Measurements from ENCODE around the gene RPL7A. TPM values are rescaled to one million over a fixed set of nuclear protein-coding genes. Genes with fewer than 3 reads are reported as not detected.

The RPL7A gene
- total and polyA plus RNA-seq, 2 of the 13 experiments (the other 11 are each of a cell fraction or from before 2014, with no cell fraction given) = 2,401 to 2,938 TPM

DNA sequence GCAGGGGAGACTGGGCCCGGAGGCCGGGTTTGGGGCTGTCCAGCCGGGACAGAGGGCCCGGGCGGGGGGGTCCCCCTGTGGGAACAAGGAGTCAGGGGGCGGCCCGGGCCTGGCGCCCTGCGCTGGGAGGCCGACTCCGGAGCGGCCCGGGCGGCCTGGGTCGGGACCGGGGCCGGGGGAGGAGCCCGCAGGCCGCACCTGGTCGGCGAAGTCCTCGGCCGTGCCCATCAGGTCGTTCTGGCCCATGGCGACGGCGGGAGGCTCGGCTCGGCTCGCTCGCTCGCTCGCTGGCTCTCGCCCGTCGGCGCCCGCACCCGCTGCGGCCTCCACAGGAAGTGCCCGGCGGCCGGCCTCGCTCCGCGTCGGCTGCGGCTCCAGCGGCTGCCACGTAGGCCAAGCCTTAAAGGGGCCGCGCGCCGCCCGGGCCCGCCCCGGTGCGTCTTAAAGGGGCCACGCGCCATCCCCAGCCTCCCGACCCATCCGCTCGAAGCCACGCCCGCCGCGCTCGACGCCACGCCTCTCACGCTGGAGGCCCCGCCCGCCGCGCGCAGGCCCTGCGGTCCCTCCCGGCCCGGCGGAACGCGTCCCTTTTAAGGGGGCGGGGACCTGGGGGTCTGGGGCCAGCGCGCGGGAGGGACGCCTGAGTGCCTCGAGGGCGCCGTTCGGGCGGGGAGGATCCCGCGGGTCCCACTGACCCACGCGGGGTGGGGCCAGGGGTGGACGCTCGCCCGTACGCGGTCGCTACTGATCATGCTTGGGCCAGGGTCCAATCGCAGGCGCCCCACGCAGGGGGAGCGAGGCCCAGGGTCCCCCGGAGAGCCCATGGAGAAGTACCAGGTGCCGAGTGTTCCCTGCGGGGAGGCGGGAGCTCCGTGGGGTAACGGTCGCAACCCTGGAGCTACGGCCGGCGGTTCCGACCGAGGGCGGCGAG lies 28.0 kb downstream of the RPL7A start, which contains the start of the genes STKLD1 and SURF4:
TSS of gene STKLD1 (plus strand) at position 643 of the 931 bp plus-strand sequence. CDS start at position 751, 108 bp downstream.
TSS of gene SURF4 (minus strand) at position 337 of the 931 bp plus-strand sequence. CDS start at position 246, 91 bp downstream.
- ChIA-PET POLR2A (interaction anchor here (0.9 to 2.0 kb wide), 12 partner anchors 9 to 103 kb away, joined by 3 to 13 read pairs (median 5); partner anchors contain the start of genes CACFD1, MED22, RPL7A and SLC2A6), CTCF (ENCODE audit: low intra/inter-chr PET ratio, low total read pairs) (no interaction called here)
- H3K27me3 ChIP-seq (ENCODE audit: control insufficient read depth in 1 of 2, insufficient read depth in 2 of 2, low read length in 2 of 2) = no peaks in the 10 kb centered on the region
- peaks cover 41% of the 10 kb centered on the region for H4K20me1 ChIP-seq (ENCODE audit: insufficient read depth, low read length)
- DNase-seq (ENCODE audit: low spot score) (peak; percentile 86), ATAC-seq (peak; percentile 87), FAIRE-seq (no peak)
- in situ Hi-C loops (cut with HindIII; ENCODE audit: extremely low pct_ligation_motif_present, low pct_unique_long_range_greater_than_20kb) (no loop called here), intact Hi-C loops (cut with micrococcal nuclease; ENCODE audit: unreplicated experiment) (no loop called here)
- H3K4me3 ChIP-seq (replicated peaks in 1 of 3; ENCODE audit: insufficient read depth in 1 of 3, low read depth in 2 of 3, low read length in 3 of 3) = peak within 1 kb of the TSS; percentile 72 to 86 (median 76)
- no peaks in the 10 kb centered on the region for H3K9me3 ChIP-seq (ENCODE audit: low read length)
- H3K4me1 ChIP-seq (ENCODE audit: insufficient read depth, low read length) = peaks cover 70% of the 10 kb centered on the region
- peaks cover 45% of the 10 kb centered on the region for H3K79me2 ChIP-seq (ENCODE audit: insufficient read depth, low read length)
- peak within 1 kb of the TSS; percentile 97 for H3K27ac ChIP-seq (ENCODE audit: extremely low read length, insufficient read depth, low read length)
- peak within 1 kb of the TSS; percentile 99 for H3K9ac ChIP-seq (ENCODE audit: insufficient read depth, low read depth, low read length)
- peak within 1 kb of the TSS; percentile 87 for H3K4me2 ChIP-seq (ENCODE audit: low read depth, low read length)
- H2AFZ ChIP-seq (ENCODE audit: low read length) = no peak within 1 kb of the TSS
- peaks cover 6 to 24% of the 10 kb centered on the region in 2 experiments; a peak in 4 of 5 replicates for H3K36me3 ChIP-seq (replicated peaks in 1 of 2; ENCODE audit: control insufficient read depth in 1 of 2, insufficient read depth in 2 of 2, low read length in 2 of 2)
- 0% methylated on average over 21 of the region's 120 CpGs for WGBS (ENCODE audit: low lambda C conversion rate)
- no TSS peak for BruUV-seq (replicated peaks)
- TF ChIP-seq SATB2 (CRISPR knock-in tag; IDR thresholded peaks at IDR 0.05) (peak; percentile 25), ZSCAN12 (CRISPR knock-in tag; IDR thresholded peaks at IDR 0.05) (no peak), ZNF234 (CRISPR knock-in tag; conservative IDR thresholded peaks at IDR 0.05) (0 out of 2 replicates have a peak, but pooled peaks have one; percentile 6), ZNF790 (CRISPR knock-in tag; IDR thresholded peaks at IDR 0.05; ENCODE audit: borderline replicate concordance) (peak; percentile 51; the same call in 1 of the 2 replicates), ZNF891 (CRISPR knock-in tag; IDR thresholded peaks at IDR 0.05) (peak; percentile 33; the same call in 1 of the 2 replicates), HDAC1 (CRISPR knock-in tag; IDR thresholded peaks at IDR 0.05) (peak; percentile 56), TSC22D2 (CRISPR knock-in tag; IDR thresholded peaks at IDR 0.05; ENCODE audit: borderline replicate concordance) (no peak; the same call in 1 of the 2 replicates), THAP11 (CRISPR knock-in tag; IDR thresholded peaks at IDR 0.05) (peak; percentile 61; the same call in 1 of the 2 replicates), HNRNPK (IDR thresholded peaks at IDR 0.05; ENCODE audit: low read depth, low read length, poor library complexity, severe bottlenecking) (peak; percentile 33)
- TF ChIP-seq, protein P1, sequence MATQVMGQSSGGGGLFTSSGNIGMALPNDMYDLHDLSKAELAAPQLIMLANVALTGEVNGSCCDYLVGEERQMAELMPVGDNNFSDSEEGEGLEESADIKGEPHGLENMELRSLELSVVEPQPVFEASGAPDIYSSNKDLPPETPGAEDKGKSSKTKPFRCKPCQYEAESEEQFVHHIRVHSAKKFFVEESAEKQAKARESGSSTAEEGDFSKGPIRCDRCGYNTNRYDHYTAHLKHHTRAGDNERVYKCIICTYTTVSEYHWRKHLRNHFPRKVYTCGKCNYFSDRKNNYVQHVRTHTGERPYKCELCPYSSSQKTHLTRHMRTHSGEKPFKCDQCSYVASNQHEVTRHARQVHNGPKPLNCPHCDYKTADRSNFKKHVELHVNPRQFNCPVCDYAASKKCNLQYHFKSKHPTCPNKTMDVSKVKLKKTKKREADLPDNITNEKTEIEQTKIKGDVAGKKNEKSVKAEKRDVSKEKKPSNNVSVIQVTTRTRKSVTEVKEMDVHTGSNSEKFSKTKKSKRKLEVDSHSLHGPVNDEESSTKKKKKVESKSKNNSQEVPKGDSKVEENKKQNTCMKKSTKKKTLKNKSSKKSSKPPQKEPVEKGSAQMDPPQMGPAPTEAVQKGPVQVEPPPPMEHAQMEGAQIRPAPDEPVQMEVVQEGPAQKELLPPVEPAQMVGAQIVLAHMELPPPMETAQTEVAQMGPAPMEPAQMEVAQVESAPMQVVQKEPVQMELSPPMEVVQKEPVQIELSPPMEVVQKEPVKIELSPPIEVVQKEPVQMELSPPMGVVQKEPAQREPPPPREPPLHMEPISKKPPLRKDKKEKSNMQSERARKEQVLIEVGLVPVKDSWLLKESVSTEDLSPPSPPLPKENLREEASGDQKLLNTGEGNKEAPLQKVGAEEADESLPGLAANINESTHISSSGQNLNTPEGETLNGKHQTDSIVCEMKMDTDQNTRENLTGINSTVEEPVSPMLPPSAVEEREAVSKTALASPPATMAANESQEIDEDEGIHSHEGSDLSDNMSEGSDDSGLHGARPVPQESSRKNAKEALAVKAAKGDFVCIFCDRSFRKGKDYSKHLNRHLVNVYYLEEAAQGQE (IDR thresholded peaks at IDR 0.05; ENCODE audit: borderline replicate concordance in 1 of 2, low read depth in 1 of 2, low read length in 2 of 2) = no peak; a peak in 1 of 4 replicates
- TF ChIP-seq, protein P2, sequence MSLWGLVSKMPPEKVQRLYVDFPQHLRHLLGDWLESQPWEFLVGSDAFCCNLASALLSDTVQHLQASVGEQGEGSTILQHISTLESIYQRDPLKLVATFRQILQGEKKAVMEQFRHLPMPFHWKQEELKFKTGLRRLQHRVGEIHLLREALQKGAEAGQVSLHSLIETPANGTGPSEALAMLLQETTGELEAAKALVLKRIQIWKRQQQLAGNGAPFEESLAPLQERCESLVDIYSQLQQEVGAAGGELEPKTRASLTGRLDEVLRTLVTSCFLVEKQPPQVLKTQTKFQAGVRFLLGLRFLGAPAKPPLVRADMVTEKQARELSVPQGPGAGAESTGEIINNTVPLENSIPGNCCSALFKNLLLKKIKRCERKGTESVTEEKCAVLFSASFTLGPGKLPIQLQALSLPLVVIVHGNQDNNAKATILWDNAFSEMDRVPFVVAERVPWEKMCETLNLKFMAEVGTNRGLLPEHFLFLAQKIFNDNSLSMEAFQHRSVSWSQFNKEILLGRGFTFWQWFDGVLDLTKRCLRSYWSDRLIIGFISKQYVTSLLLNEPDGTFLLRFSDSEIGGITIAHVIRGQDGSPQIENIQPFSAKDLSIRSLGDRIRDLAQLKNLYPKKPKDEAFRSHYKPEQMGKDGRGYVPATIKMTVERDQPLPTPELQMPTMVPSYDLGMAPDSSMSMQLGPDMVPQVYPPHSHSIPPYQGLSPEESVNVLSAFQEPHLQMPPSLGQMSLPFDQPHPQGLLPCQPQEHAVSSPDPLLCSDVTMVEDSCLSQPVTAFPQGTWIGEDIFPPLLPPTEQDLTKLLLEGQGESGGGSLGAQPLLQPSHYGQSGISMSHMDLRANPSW (CRISPR knock-in tag; IDR thresholded peaks at IDR 0.05; ENCODE audit: borderline replicate concordance) = 0 out of 2 replicates have a peak, but pooled peaks have one; percentile 8
- TF ChIP-seq, protein P3, sequence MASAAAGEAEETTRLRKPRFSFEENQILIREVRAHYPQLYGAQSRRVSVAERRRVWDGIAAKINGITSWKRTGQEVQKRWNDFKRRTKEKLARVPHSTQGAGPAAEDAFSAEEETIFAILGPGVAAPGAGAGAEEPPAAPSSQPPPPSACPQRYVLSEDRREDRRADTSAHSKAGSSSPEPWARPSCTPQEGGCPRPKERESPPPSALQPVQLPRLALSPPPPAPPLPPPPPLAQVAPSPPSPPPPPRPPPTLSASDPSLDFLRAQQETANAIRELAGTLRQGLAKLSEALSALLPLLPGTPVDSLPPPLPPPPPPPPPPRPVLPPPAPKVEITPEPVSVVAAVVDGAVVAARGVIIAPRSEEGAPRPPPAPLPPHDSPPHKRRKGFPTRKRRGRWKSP (CRISPR knock-in tag; IDR thresholded peaks at IDR 0.05) = peak; percentile 50; the same call in 1 of the 2 replicates
- TF ChIP-seq, protein P4, sequence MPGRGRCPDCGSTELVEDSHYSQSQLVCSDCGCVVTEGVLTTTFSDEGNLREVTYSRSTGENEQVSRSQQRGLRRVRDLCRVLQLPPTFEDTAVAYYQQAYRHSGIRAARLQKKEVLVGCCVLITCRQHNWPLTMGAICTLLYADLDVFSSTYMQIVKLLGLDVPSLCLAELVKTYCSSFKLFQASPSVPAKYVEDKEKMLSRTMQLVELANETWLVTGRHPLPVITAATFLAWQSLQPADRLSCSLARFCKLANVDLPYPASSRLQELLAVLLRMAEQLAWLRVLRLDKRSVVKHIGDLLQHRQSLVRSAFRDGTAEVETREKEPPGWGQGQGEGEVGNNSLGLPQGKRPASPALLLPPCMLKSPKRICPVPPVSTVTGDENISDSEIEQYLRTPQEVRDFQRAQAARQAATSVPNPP (CRISPR knock-in tag; IDR thresholded peaks at IDR 0.05) = peak; percentile 58; the same call in 1 of the 2 replicates

Data from HepG2 (cell line).